GM18861 (cell line): Measurements from ENCODE around the gene PNKD.

ENCODE experiments used
- ATAC-seq: cut with Tn5 transposase; IDR thresholded peaks from one replicate; pipeline ENCODE4 v1.9.1; 2021; ENCODE audit not compliant: unreplicated experiment

Gene PNKD

GRCh38 chr2:218269900-218270720, at the start of gene PNKD, which contains the start of gene AAMP:
Gene PNKD (plus strand): TSS chr2:218270519. CDS start chr2:218270536, 17 bp downstream.
Gene AAMP (minus strand): TSS chr2:218270137. CDS start chr2:218270086, 51 bp downstream.
- ATAC-seq: peak; percentile 87

GRCh38 chr2:218221000-218221399, 49.3 kb upstream of the PNKD start:
- no peak for ATAC-seq

GRCh38 chr2:218223046-218223445, 47.3 kb upstream of the PNKD start:
- ATAC-seq: no peak

GRCh38 chr2:218224186-218224585, 46.1 kb upstream of the PNKD start:
- no peak for ATAC-seq

GRCh38 chr2:218226903-218227302, 43.4 kb upstream of the PNKD start:
- no peak for ATAC-seq

GRCh38 chr2:218228366-218229090, 41.8 kb upstream of the PNKD start:
- no peak for ATAC-seq

GRCh38 chr2:218229239-218229638, 41.1 kb upstream of the PNKD start:
- ATAC-seq: peak; percentile 82

- ATAC-seq: no peak
Observed at GRCh38 chr2:218229851-218230250, 40.5 kb upstream of the PNKD start.

- ATAC-seq: peak; percentile 75
Observed at GRCh38 chr2:218230882-218231281, 39.4 kb upstream of the PNKD start.

GRCh38 chr2:218233543-218233942, 36.8 kb upstream of the PNKD start:
- no peak for ATAC-seq

GRCh38 chr2:218234521-218234920, 35.8 kb upstream of the PNKD start:
- no peak for ATAC-seq

GRCh38 chr2:218235017-218235416, 35.3 kb upstream of the PNKD start:
- no peak for ATAC-seq

GRCh38 chr2:218236829-218237228, 33.5 kb upstream of the PNKD start:
- ATAC-seq: no peak

- ATAC-seq: no peak
Observed at GRCh38 chr2:218238887-218239286, 31.4 kb upstream of the PNKD start.

- ATAC-seq: no peak
Observed at GRCh38 chr2:218244204-218244603, 26.1 kb upstream of the PNKD start.

- no peak for ATAC-seq
Observed at GRCh38 chr2:218244665-218245064, 25.7 kb upstream of the PNKD start.

- ATAC-seq: no peak
Observed at GRCh38 chr2:218245214-218245613, 25.1 kb upstream of the PNKD start.

GRCh38 chr2:218249691-218250090, 20.6 kb upstream of the PNKD start:
- no peak for ATAC-seq

GRCh38 chr2:218252509-218253231, 17.6 kb upstream of the PNKD start:
- ATAC-seq: no peak

GRCh38 chr2:218253232-218253625, 17.1 kb upstream of the PNKD start:
- no peak for ATAC-seq

GRCh38 chr2:218255446-218255845, 14.9 kb upstream of the PNKD start:
- no peak for ATAC-seq
